HFF-Myc (cell line): Measurements from ENCODE around the gene CABP7.
A peak's percentile ranks its signal among the peaks of the same experiment; 100 is the strongest.

Source experiments
- DNase-seq: peaks from one replicate; pipeline ENCODE4 v3.0.0-alpha.2; 2011; ENCODE audit warnings: low read depth; ENCODE audit errors: extremely low read depth
- H3K4me3 ChIP-seq: replicated peaks from 2 replicates; pipeline ENCODE4 v1.5.1; 2011; ENCODE audit warnings: low read depth, mild to moderate bottlenecking, control low read depth, low read length
- TF ChIP-seq, protein P1 (sequence below): IDR thresholded peaks from 2 replicates; pipeline ENCODE4 v1.5.1; 2012; ENCODE audit warnings: mild to moderate bottlenecking, low read depth, low read length, control low read depth; ENCODE audit errors: missing control alignments

Gene CABP7

DNA sequence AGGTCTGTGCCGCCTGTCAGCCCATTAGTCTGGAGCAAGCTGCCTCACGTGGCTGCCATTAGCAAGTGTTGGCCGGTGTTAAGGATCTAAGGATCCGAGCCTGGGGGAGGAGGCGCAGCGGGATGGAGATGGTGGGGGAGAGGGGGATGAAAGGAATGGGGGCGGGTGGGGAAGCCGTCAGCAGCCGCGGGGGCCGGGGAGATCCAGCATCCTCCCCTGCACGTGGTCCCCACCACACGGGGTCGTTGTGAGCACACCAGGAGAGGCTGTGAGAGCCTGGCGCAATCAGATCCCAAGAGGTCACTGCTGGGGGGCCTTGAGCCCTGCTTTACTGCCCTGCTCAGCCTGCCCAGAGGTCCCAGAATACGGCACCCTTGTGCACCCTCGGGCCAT lies 7.3 kb downstream of the CABP7 start:
- DNase-seq, result no peak
- TF ChIP-seq, protein P1, sequence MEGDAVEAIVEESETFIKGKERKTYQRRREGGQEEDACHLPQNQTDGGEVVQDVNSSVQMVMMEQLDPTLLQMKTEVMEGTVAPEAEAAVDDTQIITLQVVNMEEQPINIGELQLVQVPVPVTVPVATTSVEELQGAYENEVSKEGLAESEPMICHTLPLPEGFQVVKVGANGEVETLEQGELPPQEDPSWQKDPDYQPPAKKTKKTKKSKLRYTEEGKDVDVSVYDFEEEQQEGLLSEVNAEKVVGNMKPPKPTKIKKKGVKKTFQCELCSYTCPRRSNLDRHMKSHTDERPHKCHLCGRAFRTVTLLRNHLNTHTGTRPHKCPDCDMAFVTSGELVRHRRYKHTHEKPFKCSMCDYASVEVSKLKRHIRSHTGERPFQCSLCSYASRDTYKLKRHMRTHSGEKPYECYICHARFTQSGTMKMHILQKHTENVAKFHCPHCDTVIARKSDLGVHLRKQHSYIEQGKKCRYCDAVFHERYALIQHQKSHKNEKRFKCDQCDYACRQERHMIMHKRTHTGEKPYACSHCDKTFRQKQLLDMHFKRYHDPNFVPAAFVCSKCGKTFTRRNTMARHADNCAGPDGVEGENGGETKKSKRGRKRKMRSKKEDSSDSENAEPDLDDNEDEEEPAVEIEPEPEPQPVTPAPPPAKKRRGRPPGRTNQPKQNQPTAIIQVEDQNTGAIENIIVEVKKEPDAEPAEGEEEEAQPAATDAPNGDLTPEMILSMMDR, result peak; percentile 39
- no peak overlapping the region for H3K4me3 ChIP-seq

DNA sequence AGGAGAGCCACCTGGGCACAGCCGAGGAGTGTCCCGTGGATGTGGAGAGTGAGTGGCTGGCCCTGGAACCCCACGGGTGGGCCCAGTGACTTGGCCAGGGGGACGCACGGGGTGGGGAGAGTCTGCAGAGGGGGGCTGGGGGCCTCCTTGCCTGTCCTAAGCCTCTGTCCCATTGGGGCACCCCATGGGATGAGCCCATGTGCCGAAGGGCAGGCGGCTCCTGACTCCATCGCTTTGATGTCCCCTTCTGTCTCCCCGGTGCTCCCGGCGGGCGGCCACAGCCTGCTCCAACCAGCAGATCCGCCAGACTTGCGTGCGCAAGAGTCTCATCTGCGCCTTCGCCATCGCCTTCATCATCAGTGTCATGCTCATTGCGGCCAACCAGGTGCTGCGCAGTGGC lies 9.4 kb downstream of the CABP7 start:
- no peak for DNase-seq
- TF ChIP-seq, protein P1, result no peak
- no peak overlapping the region for H3K4me3 ChIP-seq

DNA sequence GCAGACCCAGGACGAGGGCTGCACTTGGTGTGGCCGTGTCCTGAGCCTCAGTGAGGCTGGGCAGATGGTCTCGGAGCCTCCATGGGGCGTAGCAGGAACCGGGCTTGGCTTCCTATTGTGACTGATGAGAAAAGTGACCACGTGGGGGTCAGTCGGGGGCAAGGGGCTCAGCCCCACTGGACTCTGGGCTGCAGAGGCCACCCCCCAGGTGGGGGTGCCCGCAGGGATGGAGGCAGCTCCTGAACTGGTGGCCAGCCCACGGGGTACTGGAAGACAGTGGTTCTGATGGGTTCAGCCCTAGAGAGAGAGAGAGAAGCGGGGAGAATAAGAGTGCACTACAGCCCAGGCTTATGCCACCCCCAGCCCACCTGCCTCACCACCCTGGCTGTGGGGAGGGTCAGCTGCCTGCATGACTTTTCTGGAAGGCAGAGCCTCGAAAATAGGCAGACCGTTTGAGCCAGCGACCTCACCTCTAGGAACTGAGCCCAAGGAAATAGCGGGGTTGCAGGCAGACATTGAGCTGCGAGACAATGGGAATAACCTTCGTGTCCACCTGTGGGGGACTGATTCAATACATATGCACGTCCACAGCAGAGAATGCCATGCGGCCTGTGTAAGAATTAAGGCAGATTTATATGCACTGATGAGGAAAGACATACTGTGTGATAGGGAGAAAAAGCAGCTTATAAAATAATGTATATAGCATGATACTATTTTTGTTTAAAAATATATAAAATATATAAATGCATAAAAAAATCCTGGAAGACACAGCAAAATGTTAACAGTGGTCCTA lies 11.5 kb downstream of the CABP7 start:
- TF ChIP-seq, protein P1, result no peak
- H3K4me3 ChIP-seq, result no peak overlapping the region
- DNase-seq, result no peak

DNA sequence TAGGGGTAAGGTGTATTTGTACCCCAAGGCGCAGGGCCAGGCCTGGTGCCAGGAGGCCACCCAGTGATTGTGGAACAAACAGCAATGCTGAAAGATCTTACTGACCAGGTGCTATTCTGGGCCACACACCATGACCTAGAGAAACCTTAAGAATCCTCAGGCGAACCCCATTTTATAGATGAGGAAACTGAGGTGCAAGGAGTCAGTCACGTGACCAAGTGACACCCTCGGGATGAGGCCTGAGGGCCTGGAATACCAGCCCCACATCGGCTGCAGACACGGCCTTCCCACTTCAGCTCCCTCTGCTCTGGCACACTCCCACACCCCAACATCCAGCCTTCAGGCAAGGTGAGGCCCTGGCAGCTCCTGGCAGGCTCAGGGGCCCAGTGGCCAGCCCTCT lies 13.1 kb downstream of the CABP7 start:
- DNase-seq, result no peak
- H3K4me3 ChIP-seq, result no peak overlapping the region
- TF ChIP-seq, protein P1, result no peak

DNA sequence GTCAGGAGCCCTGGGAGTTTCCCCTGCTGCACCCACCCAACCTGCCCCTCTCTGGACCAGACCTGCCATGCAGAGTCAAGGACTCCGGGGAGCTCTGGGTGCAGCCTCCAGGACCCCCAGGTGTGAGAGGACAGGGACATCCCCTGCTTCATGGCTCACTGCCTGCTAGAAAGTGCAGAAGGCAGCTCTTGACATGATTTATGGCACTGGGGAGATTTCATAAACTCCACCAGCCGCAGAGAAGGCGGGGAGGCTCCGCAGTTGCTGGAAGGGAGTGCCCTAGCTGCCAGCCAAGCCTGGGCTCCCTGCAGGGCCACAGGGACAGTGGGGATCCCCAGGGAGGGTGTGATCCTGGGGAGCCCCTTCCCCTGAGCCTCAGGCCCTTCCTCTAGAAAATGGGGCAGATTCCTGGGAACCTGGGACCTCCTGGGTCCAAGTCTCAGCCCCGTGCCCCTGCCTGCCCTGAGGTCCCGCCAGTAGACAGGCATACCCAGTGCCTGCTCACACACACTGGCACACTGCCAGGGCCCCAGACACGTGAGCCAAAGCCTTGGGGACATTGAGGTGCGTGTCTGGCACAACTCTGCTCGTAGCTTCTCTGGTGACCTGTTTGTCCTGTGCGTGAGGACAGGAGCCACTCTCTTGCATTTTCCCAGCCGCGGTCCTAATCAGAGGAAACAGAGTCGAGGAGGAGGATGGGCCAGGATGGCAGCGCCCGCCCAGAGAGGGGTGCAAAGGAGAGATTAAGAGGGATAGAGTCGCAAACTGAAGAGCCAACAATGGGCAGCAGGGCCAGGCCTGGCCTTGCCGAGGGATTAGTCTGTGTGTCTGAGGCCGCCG lies 13.8 kb downstream of the CABP7 start:
- TF ChIP-seq, protein P1, result no peak
- no peak overlapping the region for H3K4me3 ChIP-seq
- no peak for DNase-seq

DNA sequence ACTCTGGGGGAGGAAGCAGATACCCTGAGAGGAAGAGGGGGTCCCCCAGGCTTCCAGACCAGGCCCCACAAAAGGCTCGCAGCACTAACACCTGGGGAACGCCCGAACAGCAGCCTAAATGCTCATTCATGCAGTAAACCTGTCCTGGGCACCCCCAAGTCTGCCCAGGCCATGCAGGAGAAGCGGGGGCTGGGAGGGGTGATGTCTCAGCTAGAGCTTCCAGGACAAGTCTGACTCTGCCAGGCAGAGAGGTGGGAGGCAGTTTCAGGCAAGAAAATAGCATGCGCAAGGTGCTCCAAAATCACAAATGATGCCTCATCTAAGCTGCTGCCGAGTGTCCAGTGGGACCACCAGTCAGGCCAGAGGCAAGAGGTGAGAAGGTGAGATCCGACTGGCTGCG lies 14.6 kb downstream of the CABP7 start:
- TF ChIP-seq, protein P1, result no peak
- DNase-seq, result no peak
- no peak overlapping the region for H3K4me3 ChIP-seq
